RWPE2 (cell line): ENCODE results near the gene HMCN2.

ENCODE experiments used
- ATAC-seq: fragments of 200-7000 bp; cut with Tn5 transposase; 3 replicates; pipeline ENCODE4 v1.9.1; 2021; ENCODE audit warnings: low read depth
- DNase-seq: peaks from one replicate; pipeline ENCODE4 v3.0.0-alpha.2; 2020; ENCODE audit warnings: low spot score
- H3K27ac ChIP-seq: fragments of 450-650 bp; 2 replicates; pipeline ENCODE4 v1.5.1; 2017; ENCODE audit warnings: mild to moderate bottlenecking; ENCODE audit not compliant: poor library complexity, severe bottlenecking
- H3K27me3 ChIP-seq: fragments of 250-450 bp; sonication (Bioruptor Pico); 2 replicates; pipeline ENCODE4 v1.5.1; 2021; ENCODE audit warnings: mild to moderate bottlenecking, moderate library complexity; ENCODE audit not compliant: insufficient read depth, poor library complexity, severe bottlenecking
- H3K36me3 ChIP-seq: fragments of 250-450 bp; sonication (Bioruptor Pico); 2 replicates; pipeline ENCODE4 v1.5.1; 2020; ENCODE audit warnings: low read depth, mild to moderate bottlenecking, moderate library complexity
- H3K4me1 ChIP-seq: fragments of 250-450 bp; sonication (Bioruptor Pico); 2 replicates; pipeline ENCODE4 v1.5.1; 2021; ENCODE audit warnings: mild to moderate bottlenecking, moderate library complexity; ENCODE audit not compliant: insufficient read depth, poor library complexity, severe bottlenecking
- H3K4me3 ChIP-seq: fragments of 250-450 bp; sonication (Bioruptor Pico); 2 replicates; pipeline ENCODE4 v1.5.1; 2021; ENCODE audit warnings: mild to moderate bottlenecking, moderate library complexity; ENCODE audit not compliant: severe bottlenecking
- H3K9me3 ChIP-seq: fragments of 250-450 bp; sonication (Bioruptor Pico); 2 replicates; pipeline ENCODE4 v1.5.1; 2021; ENCODE audit warnings: mild to moderate bottlenecking, moderate library complexity; ENCODE audit not compliant: severe bottlenecking
- CTCF ChIP-seq: fragments of 450-650 bp; IDR thresholded peaks from one replicate; pipeline ENCODE4 v1.5.1; 2017; ENCODE audit warnings: mild to moderate bottlenecking, moderate library complexity; ENCODE audit not compliant: poor library complexity, severe bottlenecking

HMCN2 gene

GRCh38 chr9:130319300-130319699 is 53.7 kb downstream of the HMCN2 start:
- Histone ChIP-seq H3K36me3 (no peaks in the 10 kb centered on the region), H3K27ac (no peak overlapping the region), H3K4me3 (no peak overlapping the region), H3K4me1 (no peaks in the 10 kb centered on the region), H3K9me3 (no peaks in the 10 kb centered on the region), H3K27me3 (peaks cover 37% of the 10 kb centered on the region)
- DNase-seq (no peak), ATAC-seq (no peak)
- TF ChIP-seq CTCF, result no peak

- Histone ChIP-seq H3K4me1 (no peaks in the 10 kb centered on the region), H3K36me3 (no peaks in the 10 kb centered on the region), H3K27me3 (peaks cover 37% of the 10 kb centered on the region), H3K9me3 (no peaks in the 10 kb centered on the region), H3K27ac (no peak overlapping the region), H3K4me3 (no peak overlapping the region)
- ATAC-seq (no peak), DNase-seq (no peak)
- no peak for TF ChIP-seq CTCF
These were observed 54.6 kb downstream of the HMCN2 start for GRCh38 chr9:130319944-130320712.

- Histone ChIP-seq H3K9me3 (no peaks in the 10 kb centered on the region), H3K36me3 (no peaks in the 10 kb centered on the region), H3K4me1 (no peaks in the 10 kb centered on the region), H3K4me3 (no peak overlapping the region), H3K27me3 (peaks cover 37% of the 10 kb centered on the region), H3K27ac (no peak overlapping the region)
- peak; percentile 4 for TF ChIP-seq CTCF
- ATAC-seq (peak; percentile 67), DNase-seq (no peak)
These were observed 55.3 kb downstream of the HMCN2 start for GRCh38 chr9:130320723-130321481.

GRCh38 chr9:130321539-130321938 is 56.0 kb downstream of the HMCN2 start:
- Histone ChIP-seq H3K4me3 (no peak overlapping the region), H3K36me3 (no peaks in the 10 kb centered on the region), H3K27ac (no peak overlapping the region), H3K27me3 (peaks cover 37% of the 10 kb centered on the region), H3K9me3 (no peaks in the 10 kb centered on the region), H3K4me1 (no peaks in the 10 kb centered on the region)
- DNase-seq (no peak), ATAC-seq (no peak)
- no peak for TF ChIP-seq CTCF
